K562 (cell line): ENCODE data around the gene GDF7. TPM values are rescaled to one million over a fixed set of nuclear protein-coding genes. Genes with fewer than 3 reads are reported as not detected.

Experiments used
- BCOR ChIP-seq: fragments of 450-650 bp; IDR thresholded peaks from 2 replicates; pipeline ENCODE4 v1.6.1; 2016
- HDAC6 ChIP-seq: IDR thresholded peaks from 2 replicates; pipeline ENCODE4 v1.6.1; 2012; ENCODE audit warnings: low read depth, mild to moderate bottlenecking, control low read depth, inconsistent platforms, low read length, moderate library complexity
- KLF16 ChIP-seq: IDR thresholded peaks from 2 replicates; pipeline ENCODE4 v1.6.1; 2016; ENCODE audit warnings: antibody characterized with exemption
- MYC ChIP-seq, 2 experiments: fragments of 250-450 bp in 1 of 2; sonication (Bioruptor Pico) in 1 of 2; IDR thresholded peaks; 2 replicates each; pipeline versions ENCODE4 v1.5.1 to v1.6.1; 2012 to 2021; ENCODE audit warnings: low read depth in 2 of 2, borderline replicate concordance in 1 of 2, improper control_type of control experiment in 1 of 2, low read length in 1 of 2, mild to moderate bottlenecking in 1 of 2, moderate library complexity in 1 of 2
- RFX1 ChIP-seq: fragments of 450-650 bp; IDR thresholded peaks from 2 replicates; pipeline ENCODE4 v1.6.1; 2016; ENCODE audit warnings: mild to moderate bottlenecking, moderate library complexity
- WHSC1 ChIP-seq: IDR thresholded peaks from one replicate; pipeline ENCODE4 v1.6.1; 2012; ENCODE audit warnings: low read length, control low read depth, inconsistent platforms
- ZFP1 ChIP-seq: fragments of 450-650 bp; formaldehyde crosslinking; IDR thresholded peaks from 2 replicates; pipeline ENCODE4 v1.4.0; 2020; ENCODE audit warnings: mild to moderate bottlenecking, mixed read lengths
- ZNF764 ChIP-seq: fragments of 250-450 bp; sonication (Bioruptor Pico); IDR thresholded peaks from 2 replicates; pipeline ENCODE4 v1.4.0; 2020; ENCODE audit warnings: low read depth, mild to moderate bottlenecking, moderate library complexity
- polyA plus RNA-seq, 8 experiments: library from polyadenylated mRNA; depleted of rRNA in 4 of 8; stranded (reverse) in 5 of 8; unstranded in 3 of 8; fragments of >200 nt; fragmentation: Nextera tagmentation in 2 of 8; fragmentation: Illumina TruSeq in 1 of 8; extraction: Ambion mirVana in 2 of 8; extraction: Trizol in 1 of 8; gene quantifications; 2 replicates each; pipeline versions ENCODE4 v1.2.1 to v1.2.3, GENCODE V29; 2011 to 2014; ENCODE audit warnings: inconsistent platforms in 1 of 8, missing spikeins in 1 of 8
- total RNA-seq, 7 experiments: library from RNA; depleted of rRNA in 6 of 7; stranded (reverse); fragments of >200 nt in 6 of 7; fragmentation: Illumina TruSeq in 2 of 7; extraction: Trizol in 2 of 7; gene quantifications; 2 replicates each; pipeline versions ENCODE4 v1.2.1 to v1.2.3, GENCODE V29; 2011 to 2021; ENCODE audit warnings: low replicate concordance in 1 of 7
- TF ChIP-seq, protein P1 (sequence below), 2 experiments: fragments of 450-650 bp in 1 of 2; sonication (generic) in 1 of 2; formaldehyde crosslinking in 1 of 2; IDR thresholded peaks in 1 of 2; conservative IDR thresholded peaks in 1 of 2; 2 replicates each; pipeline versions ENCODE4 v1.6.1 to v1.8.1; 2016 to 2023; ENCODE audit warnings: mild to moderate bottlenecking in 2 of 2, moderate library complexity in 2 of 2, inconsistent platforms in 1 of 2, missing genetic modification reagents in 1 of 2

Gene GDF7
- total and polyA plus RNA-seq, 9 of the 15 experiments (the other 6 are each of a cell fraction or from before 2014, with no cell fraction given) = 0.01 TPM; not detected in 7

DNA sequence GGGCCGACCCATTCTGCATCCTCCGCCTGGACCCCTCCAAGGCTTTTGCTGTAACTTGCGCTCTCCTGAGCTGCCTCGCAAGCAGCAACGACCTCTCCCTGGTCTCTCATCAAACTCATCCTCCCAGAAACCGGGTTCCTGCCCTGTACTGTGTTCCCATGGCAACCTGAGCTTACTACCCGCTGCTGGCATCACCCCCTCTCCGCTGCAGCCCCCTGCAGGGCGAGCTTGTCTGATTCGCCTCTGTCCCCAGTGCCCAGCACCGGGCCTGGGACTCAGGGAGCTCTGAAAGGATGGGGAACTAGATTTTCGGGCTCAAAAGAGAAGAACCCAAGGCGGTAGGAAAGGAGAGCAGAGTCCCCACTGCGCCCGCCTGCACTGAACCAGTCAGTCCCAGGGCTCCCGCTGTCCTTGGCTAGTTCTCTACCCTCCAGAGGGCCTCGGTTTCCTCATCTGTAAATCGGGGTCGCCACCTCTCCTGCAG is 16.5 kb upstream of the GDF7 start (continued):
- TF ChIP-seq MYC (IDR thresholded peaks at IDR 0.05; ENCODE audit: low read depth, low read length) = no peak
- no peak for TF ChIP-seq MYC (CRISPR knock-in tag; IDR thresholded peaks at IDR 0.05; ENCODE audit: borderline replicate concordance, low read depth)
- no peak for TF ChIP-seq ZNF764 (CRISPR knock-in tag)
- peak; percentile 90 for TF ChIP-seq RFX1
- TF ChIP-seq, protein P1, sequence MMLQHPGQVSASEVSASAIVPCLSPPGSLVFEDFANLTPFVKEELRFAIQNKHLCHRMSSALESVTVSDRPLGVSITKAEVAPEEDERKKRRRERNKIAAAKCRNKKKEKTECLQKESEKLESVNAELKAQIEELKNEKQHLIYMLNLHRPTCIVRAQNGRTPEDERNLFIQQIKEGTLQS (IDR thresholded peaks at IDR 0.05) = no peak
- TF ChIP-seq, protein P1 (CRISPR knock-in tag; conservative IDR thresholded peaks at IDR 0.05) = no peak
- no peak for TF ChIP-seq ZFP1 (CRISPR knock-in tag)
- TF ChIP-seq WHSC1 = no peak
- 0 out of 2 replicates have a peak, but pooled peaks have one; percentile 16 for TF ChIP-seq BCOR
- TF ChIP-seq HDAC6 = no peak
- no peak for TF ChIP-seq KLF16
